Sigmoid colon (tissue), 7 donors: ENCODE results near the gene C16orf46. TPM values are rescaled to one million over a fixed set of nuclear protein-coding genes. Genes with fewer than 3 reads are reported as not detected.

Experiments used
- DNase-seq: peaks from one replicate; pipeline ENCODE4 v3.0.0-alpha.2; 2019
- H3K27ac ChIP-seq, 4 donors: fragments of 200-600 bp; sonication (generic); one replicate each; pipeline ENCODE4 v1.5.1; 2016 to 2019; ENCODE audit warnings: mild to moderate bottlenecking in 1 of 4
- H3K27me3 ChIP-seq, 3 donors: fragments of 200-600 bp; sonication (generic); one replicate each; pipeline ENCODE4 v1.5.1; 2019; ENCODE audit warnings: mild to moderate bottlenecking in 1 of 3
- H3K36me3 ChIP-seq, 4 donors: fragments of 200-600 bp; sonication (generic); one replicate each; pipeline ENCODE4 v1.5.1; 2016 to 2019
- H3K4me1 ChIP-seq, 4 donors: fragments of 200-600 bp; sonication (generic); one replicate each; pipeline ENCODE4 v1.5.1; 2017 to 2019
- H3K4me3 ChIP-seq, 4 donors: fragments of 200-600 bp; sonication (generic); one replicate each; pipeline ENCODE4 v1.5.1; 2017 to 2019; ENCODE audit warnings: mild to moderate bottlenecking in 2 of 4, moderate library complexity in 1 of 4
- H3K9me3 ChIP-seq, 4 donors: fragments of 200-600 bp in 3 of 4; sonication (generic) in 3 of 4; one replicate each; pipeline versions ENCODE4 v1.5.1 to v1.6.1; 2013 to 2019
- EP300 ChIP-seq, 4 donors: sonication (generic); formaldehyde crosslinking; IDR thresholded peaks; one replicate each; pipeline ENCODE4 v1.6.1; 2017; ENCODE audit warnings: antibody characterized with exemption in 4 of 4
- POLR2A ChIP-seq, 2 donors: fragments of 450-650 bp; IDR thresholded peaks; one replicate each; pipeline ENCODE4 v1.6.1; 2016; ENCODE audit warnings: antibody characterized with exemption in 2 of 2, mild to moderate bottlenecking in 2 of 2, moderate library complexity in 2 of 2
- POLR2AphosphoS5 ChIP-seq, 4 donors: sonication (generic); formaldehyde crosslinking; IDR thresholded peaks; one replicate each; pipeline ENCODE4 v1.6.1; 2017; ENCODE audit warnings: antibody characterized with exemption in 4 of 4
- WGBS, 2 donors: extraction: QIAGEN DNeasy Blood & Tissue Kit; methylation state at CpG; one replicate each; pipeline ENCODE4 v1.1.7; 2013; 5-methylcytosine and 5-hydroxymethylcytosine counted together
- intact Hi-C: fragments of 100-400 bp; cut with DNase I; formaldehyde crosslinking; loops from one replicate; pipeline ENCODE4 v1.15.1; 2023
- polyA plus RNA-seq, 3 donors: library from polyadenylated mRNA; stranded (reverse); fragments of 200-250 nt; gene quantifications; one replicate each; pipeline ENCODE4 v1.2.3, GENCODE V29; 2013
- small RNA-seq, 3 donors: library from RNA; depleted of rRNA; stranded (forward); fragments of <200 nt; gene quantifications; one replicate each; pipeline ENCODE3, GENCODE V24; 2016
- total RNA-seq, 4 donors: library from RNA; depleted of rRNA; stranded (reverse); fragments of >200 nt; gene quantifications; one replicate each; pipeline ENCODE4 v1.1.0, GENCODE V29; 2016
- TF ChIP-seq, protein P1 (sequence below), 4 experiments: fragments of 450-650 bp in 3 of 4; fragments of 200-600 bp in 1 of 4; IDR thresholded peaks; one replicate each; pipeline ENCODE4 v1.5.1; 2016 to 2019; ENCODE audit warnings: antibody characterized with exemption in 4 of 4, mild to moderate bottlenecking in 3 of 4, moderate library complexity in 2 of 4
- donor health status: healthy with polysubstance abuse.
- donor health status: Bipolar disorder and iron deficiency.
- donor health status: healthy.

Gene C16orf46
- total and polyA plus RNA-seq, 7 donors = 0.27 to 1.1 (median 1.1) TPM; not detected in 4

DNA sequence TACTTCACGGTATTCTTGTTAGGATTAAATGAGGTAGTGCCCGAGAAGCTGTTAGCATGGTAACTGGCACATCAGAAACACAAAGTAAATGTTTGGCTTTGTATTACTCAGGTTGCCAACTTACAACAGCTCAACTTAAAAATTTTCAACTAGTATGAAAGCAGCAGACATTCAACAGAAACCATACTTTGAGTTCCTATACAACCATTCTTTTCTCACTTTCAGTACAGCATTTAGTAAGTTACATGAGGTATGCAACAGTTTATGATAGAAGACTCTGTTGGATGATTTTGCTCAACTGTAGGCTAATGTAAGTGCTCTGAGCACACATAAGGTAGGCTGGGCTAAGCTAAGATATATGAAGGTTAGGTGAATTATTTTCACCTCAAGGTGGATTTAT, 62.4 kb downstream of the C16orf46 start:
- Histone ChIP-seq H3K9me3 (no peaks in the 10 kb centered on the region), H3K27ac (peak overlapping the region in 1 of 4 donors; percentile 34), H3K4me3 (no peak overlapping the region), H3K4me1 (no peaks in the 10 kb centered on the region), H3K36me3 (peaks cover 0 to 24% (median 2%) of the 10 kb centered on the region in 4 donors), H3K27me3 (no peaks in the 10 kb centered on the region)
- DNase-seq = no peak
- TF ChIP-seq, protein P1, sequence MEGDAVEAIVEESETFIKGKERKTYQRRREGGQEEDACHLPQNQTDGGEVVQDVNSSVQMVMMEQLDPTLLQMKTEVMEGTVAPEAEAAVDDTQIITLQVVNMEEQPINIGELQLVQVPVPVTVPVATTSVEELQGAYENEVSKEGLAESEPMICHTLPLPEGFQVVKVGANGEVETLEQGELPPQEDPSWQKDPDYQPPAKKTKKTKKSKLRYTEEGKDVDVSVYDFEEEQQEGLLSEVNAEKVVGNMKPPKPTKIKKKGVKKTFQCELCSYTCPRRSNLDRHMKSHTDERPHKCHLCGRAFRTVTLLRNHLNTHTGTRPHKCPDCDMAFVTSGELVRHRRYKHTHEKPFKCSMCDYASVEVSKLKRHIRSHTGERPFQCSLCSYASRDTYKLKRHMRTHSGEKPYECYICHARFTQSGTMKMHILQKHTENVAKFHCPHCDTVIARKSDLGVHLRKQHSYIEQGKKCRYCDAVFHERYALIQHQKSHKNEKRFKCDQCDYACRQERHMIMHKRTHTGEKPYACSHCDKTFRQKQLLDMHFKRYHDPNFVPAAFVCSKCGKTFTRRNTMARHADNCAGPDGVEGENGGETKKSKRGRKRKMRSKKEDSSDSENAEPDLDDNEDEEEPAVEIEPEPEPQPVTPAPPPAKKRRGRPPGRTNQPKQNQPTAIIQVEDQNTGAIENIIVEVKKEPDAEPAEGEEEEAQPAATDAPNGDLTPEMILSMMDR (IDR thresholded peaks at IDR 0.05) = no peak
- no peak for TF ChIP-seq POLR2A (IDR thresholded peaks at IDR 0.05)
- TF ChIP-seq EP300 (IDR thresholded peaks at IDR 0.05) = no peak
- no peak for TF ChIP-seq POLR2AphosphoS5 (IDR thresholded peaks at IDR 0.05)
- intact Hi-C loops = no loop called here
- WGBS, 2 donors = 95 to 96% methylated on average over 2 of the region's 2 CpGs

DNA sequence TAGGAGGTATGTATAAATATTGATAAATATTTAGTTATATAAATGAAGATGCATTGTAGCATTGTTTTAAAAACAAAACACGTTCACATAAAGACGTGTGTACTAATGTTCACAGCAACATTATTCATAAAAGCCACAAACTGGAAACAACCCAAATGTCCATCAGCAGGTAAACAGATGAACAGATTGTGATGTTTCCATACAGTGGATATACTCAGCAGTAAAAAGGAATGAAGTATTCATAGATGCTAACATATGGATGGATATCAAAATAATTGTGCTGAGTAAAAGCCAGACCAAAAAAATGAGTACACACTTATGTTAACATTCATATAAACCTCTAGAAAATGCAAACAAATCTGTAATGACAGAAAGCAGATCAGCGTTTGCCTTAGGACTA, 64.1 kb downstream of the C16orf46 start:
- WGBS, 2 donors = 91 to 95% methylated on average over 3 of the region's 3 CpGs
- no peaks in the 10 kb centered on the region for H3K27me3 ChIP-seq

More for the DNA sequence above, 64.1 kb downstream of the C16orf46 start:
- DNase-seq = no peak
- Histone ChIP-seq H3K4me1 (peaks cover 0 to 6% (median 0%) of the 10 kb centered on the region in 4 donors), H3K9me3 (no peaks in the 10 kb centered on the region), H3K27ac (no peak overlapping the region), H3K36me3 (peaks cover 0 to 16% (median 2%) of the 10 kb centered on the region in 4 donors), H3K4me3 (no peak overlapping the region)
- intact Hi-C loops = no loop called here
- no peak for TF ChIP-seq EP300 (IDR thresholded peaks at IDR 0.05)
- no peak for TF ChIP-seq POLR2AphosphoS5 (IDR thresholded peaks at IDR 0.05)
- TF ChIP-seq, protein P1 (IDR thresholded peaks at IDR 0.05) = no peak
- no peak for TF ChIP-seq POLR2A (IDR thresholded peaks at IDR 0.05)

Small RNAs within 50 kb of the gene (small RNA-seq; reads per million reads assigned to genes)
- 0 reads per million in 3 donors for gene AC092718.3
- gene RNU6-1191P = 0 reads per million in 3 donors

Other genes with a start within 250 kb of the C16orf46 start
- 10 to 100 TPM; 35.2 to 54.6 (median 45.7) TPM for gene CMC2, start 70.4 kb downstream of the C16orf46 start, total RNA-seq
- 100 to 1,000 TPM; 107 to 136 (median 124) TPM for gene CMC2, start 70.4 kb downstream of the C16orf46 start, polyA plus RNA-seq
- gene CENPN, start 70.0 kb downstream of the C16orf46 start, total RNA-seq = 1 to 10 TPM; 3.8 to 5.3 (median 4.2) TPM
- 10 to 100 TPM in 2 of 3 donors, 1 to 10 TPM in 1; 5.4 to 12.1 (median 10.4) TPM for gene CENPN, start 70.0 kb downstream of the C16orf46 start, polyA plus RNA-seq
- 10 to 100 TPM; 26.3 to 31.9 (median 28.4) TPM for gene ATMIN, start 41.4 kb downstream of the C16orf46 start, total RNA-seq
- 10 to 100 TPM; 14.1 to 18.6 (median 16.0) TPM for gene ATMIN, start 41.4 kb downstream of the C16orf46 start, polyA plus RNA-seq
- gene GCSH, start 19.2 kb upstream of the C16orf46 start, total RNA-seq = 10 to 100 TPM; 18.3 to 27.8 (median 23.6) TPM
- 10 to 100 TPM; 16.8 to 19.0 (median 18.3) TPM for gene GCSH, start 19.2 kb upstream of the C16orf46 start, polyA plus RNA-seq
- 1 to 10 TPM in 2 of 4 donors, under 1 TPM in 1, not detected in 1; 0.83 to 3.1 (median 2.1) TPM for gene BCO1, start 161.5 kb upstream of the C16orf46 start, total RNA-seq
- gene BCO1, start 161.5 kb upstream of the C16orf46 start, polyA plus RNA-seq = 1 to 10 TPM; 2.8 to 6.2 (median 4.2) TPM
- 10 to 100 TPM in 3 of 4 donors, 1 to 10 TPM in 1; 9.1 to 14.7 (median 13.4) TPM for gene GAN, start 237.7 kb upstream of the C16orf46 start, total RNA-seq
- gene GAN, start 237.7 kb upstream of the C16orf46 start, polyA plus RNA-seq = 1 to 10 TPM; 1.2 to 2.8 (median 2.5) TPM